Neural cell (in vitro differentiated cells): Measurements from ENCODE around the gene LSAMP.

ENCODE experiments used
- CTCF ChIP-seq: fragments of 450-650 bp; IDR thresholded peaks from 2 replicates; pipeline ENCODE4 v1.5.1; 2014; ENCODE audit warnings: antibody characterized with exemption, mild to moderate bottlenecking, moderate library complexity; ENCODE audit not compliant: poor library complexity, severe bottlenecking
- EP300 ChIP-seq: fragments of 450-650 bp; conservative IDR thresholded peaks from 2 replicates; pipeline ENCODE4 v1.6.1; 2014; ENCODE audit warnings: antibody characterized with exemption, mild to moderate bottlenecking, moderate library complexity; ENCODE audit not compliant: poor library complexity, severe bottlenecking
- MXI1 ChIP-seq: fragments of 450-650 bp; conservative IDR thresholded peaks from 2 replicates; pipeline ENCODE4 v1.6.1; 2014; ENCODE audit warnings: antibody characterized with exemption, mild to moderate bottlenecking; ENCODE audit not compliant: poor library complexity, severe bottlenecking
- POLR2AphosphoS5 ChIP-seq: IDR thresholded peaks from 2 replicates; pipeline ENCODE4 v1.6.1; 2012
- REST ChIP-seq: IDR thresholded peaks from 2 replicates; pipeline ENCODE4 v1.6.1; 2012; ENCODE audit warnings: borderline replicate concordance
- SMC3 ChIP-seq: fragments of 450-650 bp; conservative IDR thresholded peaks from 2 replicates; pipeline ENCODE4 v1.6.1; 2014; ENCODE audit warnings: antibody characterized with exemption, mild to moderate bottlenecking, moderate library complexity; ENCODE audit not compliant: poor library complexity
- TAF1 ChIP-seq: IDR thresholded peaks from 2 replicates; pipeline ENCODE4 v1.6.1; 2012; ENCODE audit warnings: low read depth

- TF ChIP-seq CTCF (no peak), TAF1 (no peak), REST (no peak), MXI1 (no peak), EP300 (no peak), POLR2AphosphoS5 (no peak), SMC3 (no peak)
Measured at GRCh38 chr3:116356056-116356455, 89.2 kb downstream of the LSAMP start.
